ENCODE data around the gene TOX3. TPM values are rescaled to one million over a fixed set of nuclear protein-coding genes. Genes with fewer than 3 reads are reported as not detected.

Gene TOX3
- total and polyA plus RNA-seq, 10 of the 15 experiments (the other 5 are each of a cell fraction or from before 2014, with no cell fraction given): not detected

DNA sequence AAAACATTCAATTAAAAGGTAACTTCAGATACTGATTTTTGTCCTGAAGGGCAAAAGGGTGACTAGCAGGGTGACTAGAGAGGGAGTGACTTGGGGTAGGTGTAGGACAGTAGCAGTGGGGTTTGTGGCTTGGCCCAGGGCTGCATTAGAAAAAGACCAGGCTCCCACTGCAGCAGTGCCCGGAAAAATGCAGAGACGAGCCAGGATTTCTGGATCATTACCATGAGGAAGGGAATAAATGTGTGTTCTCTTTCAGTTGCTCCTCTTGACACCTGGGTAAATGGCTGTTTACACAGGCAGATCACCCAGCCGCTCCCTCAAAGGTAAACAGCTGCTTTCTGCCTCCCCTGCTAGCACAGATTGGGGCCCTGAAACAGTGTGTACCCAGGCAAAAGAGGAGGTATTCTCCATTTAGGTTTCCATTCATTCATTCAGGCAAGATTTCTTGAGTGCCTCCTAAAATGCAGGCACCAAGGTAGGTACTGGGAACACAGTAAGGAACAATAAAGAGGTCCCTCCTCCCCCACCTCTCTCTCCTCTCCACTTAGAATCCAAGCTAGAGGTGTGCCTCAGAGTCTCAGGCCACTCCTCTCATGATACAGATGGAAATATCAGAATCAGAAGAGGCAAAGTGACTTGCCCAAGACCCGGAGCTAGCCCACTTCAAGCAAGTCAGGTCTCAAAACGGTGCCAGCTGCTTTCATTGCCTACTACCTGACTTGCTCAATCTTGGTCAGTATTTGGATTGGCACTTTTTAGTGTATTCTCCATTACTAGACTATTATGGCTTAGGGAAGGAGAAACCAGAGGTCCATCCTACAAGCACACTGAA lies 15.2 kb upstream of the TOX3 start (continued):
- TF ChIP-seq CUX1 (IDR thresholded peaks at IDR 0.05; ENCODE audit: insufficient replicate concordance, low read depth, low read length) (no peak), SIX5 (IDR thresholded peaks at IDR 0.05; ENCODE audit: low read depth, low read length, severe bottlenecking) (no peak), MXI1 (IDR thresholded peaks at IDR 0.05; ENCODE audit: low read depth, low read length) (no peak), E2F8 (IDR thresholded peaks at IDR 0.05; ENCODE audit: low read depth, partially characterized antibody) (no peak), CEBPB (IDR thresholded peaks at IDR 0.05; ENCODE audit: borderline replicate concordance in 1 of 2, low read depth in 2 of 2, low read length in 2 of 2) (no peak), TBL1XR1 (IDR thresholded peaks at IDR 0.05; ENCODE audit: low read depth, low read length) (no peak), IKZF2 (IDR thresholded peaks at IDR 0.05) (no peak), SP1 (IDR thresholded peaks at IDR 0.05; ENCODE audit: low read depth, low read length) (no peak), HDAC6 (IDR thresholded peaks at IDR 0.05; ENCODE audit: unreplicated experiment) (no peak), PAX8 (IDR thresholded peaks at IDR 0.05) (no peak), SMAD5 (IDR thresholded peaks at IDR 0.05; ENCODE audit: low read depth) (no peak), CREM (IDR thresholded peaks at IDR 0.05; ENCODE audit: low read depth) (no peak)
- TF ChIP-seq, protein P1, sequence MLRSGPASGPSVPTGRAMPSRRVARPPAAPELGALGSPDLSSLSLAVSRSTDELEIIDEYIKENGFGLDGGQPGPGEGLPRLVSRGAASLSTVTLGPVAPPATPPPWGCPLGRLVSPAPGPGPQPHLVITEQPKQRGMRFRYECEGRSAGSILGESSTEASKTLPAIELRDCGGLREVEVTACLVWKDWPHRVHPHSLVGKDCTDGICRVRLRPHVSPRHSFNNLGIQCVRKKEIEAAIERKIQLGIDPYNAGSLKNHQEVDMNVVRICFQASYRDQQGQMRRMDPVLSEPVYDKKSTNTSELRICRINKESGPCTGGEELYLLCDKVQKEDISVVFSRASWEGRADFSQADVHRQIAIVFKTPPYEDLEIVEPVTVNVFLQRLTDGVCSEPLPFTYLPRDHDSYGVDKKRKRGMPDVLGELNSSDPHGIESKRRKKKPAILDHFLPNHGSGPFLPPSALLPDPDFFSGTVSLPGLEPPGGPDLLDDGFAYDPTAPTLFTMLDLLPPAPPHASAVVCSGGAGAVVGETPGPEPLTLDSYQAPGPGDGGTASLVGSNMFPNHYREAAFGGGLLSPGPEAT (IDR thresholded peaks at IDR 0.05; ENCODE audit: low read depth): no peak
- TF ChIP-seq, protein P2, sequence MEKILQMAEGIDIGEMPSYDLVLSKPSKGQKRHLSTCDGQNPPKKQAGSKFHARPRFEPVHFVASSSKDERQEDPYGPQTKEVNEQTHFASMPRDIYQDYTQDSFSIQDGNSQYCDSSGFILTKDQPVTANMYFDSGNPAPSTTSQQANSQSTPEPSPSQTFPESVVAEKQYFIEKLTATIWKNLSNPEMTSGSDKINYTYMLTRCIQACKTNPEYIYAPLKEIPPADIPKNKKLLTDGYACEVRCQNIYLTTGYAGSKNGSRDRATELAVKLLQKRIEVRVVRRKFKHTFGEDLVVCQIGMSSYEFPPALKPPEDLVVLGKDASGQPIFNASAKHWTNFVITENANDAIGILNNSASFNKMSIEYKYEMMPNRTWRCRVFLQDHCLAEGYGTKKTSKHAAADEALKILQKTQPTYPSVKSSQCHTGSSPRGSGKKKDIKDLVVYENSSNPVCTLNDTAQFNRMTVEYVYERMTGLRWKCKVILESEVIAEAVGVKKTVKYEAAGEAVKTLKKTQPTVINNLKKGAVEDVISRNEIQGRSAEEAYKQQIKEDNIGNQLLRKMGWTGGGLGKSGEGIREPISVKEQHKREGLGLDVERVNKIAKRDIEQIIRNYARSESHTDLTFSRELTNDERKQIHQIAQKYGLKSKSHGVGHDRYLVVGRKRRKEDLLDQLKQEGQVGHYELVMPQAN (conservative IDR thresholded peaks at IDR 0.05): no peak
